Right lobe of liver (tissue), 4 donors: Measurements from ENCODE around the gene PIN4.

ENCODE experiments used
- CTCF ChIP-seq, 4 donors: fragments of 200-600 bp in 3 of 4; fragments of 450-650 bp in 1 of 4; IDR thresholded peaks; one replicate each; pipeline versions ENCODE4 v1.5.1 to v1.8.0; 2016 to 2022; ENCODE audit warnings: antibody characterized with exemption in 4 of 4, mild to moderate bottlenecking in 2 of 4
- POLR2A ChIP-seq: fragments of 450-650 bp; IDR thresholded peaks from one replicate; pipeline ENCODE4 v1.6.1; 2017; ENCODE audit warnings: antibody characterized with exemption, mild to moderate bottlenecking
- donor health status: DM: no; HTN: no; CAD: no.
- donor health status: DM: no; HTN: no; CAD: no.
- donor health status: DM: no; HTN: yes; CAD: no.

GRCh38 chrX:72143609-72143907 lies 38.0 kb upstream of the PIN4 start:
- TF ChIP-seq CTCF (IDR thresholded peaks at IDR 0.05) (no peak), POLR2A (no peak)
